K562 (cell line): ENCODE results near the gene C19orf12. TPM values are rescaled to one million over a fixed set of nuclear protein-coding genes. Genes with fewer than 3 reads are reported as not detected.
A peak's percentile ranks its signal among the peaks of the same experiment; 100 is the strongest.

Source experiments
- FOXJ3 ChIP-seq: sonication (generic); formaldehyde crosslinking; IDR thresholded peaks from 2 replicates; pipeline ENCODE4 v1.4.0; 2020; ENCODE audit warnings: mild to moderate bottlenecking, missing genetic modification reagents
- HMG20B ChIP-seq: fragments of 250-450 bp; sonication (Bioruptor Pico); IDR thresholded peaks from 2 replicates; pipeline ENCODE4 v1.5.0; 2021; ENCODE audit warnings: mild to moderate bottlenecking
- HNRNPL ChIP-seq: fragments of 200-400 bp; formaldehyde crosslinking; IDR thresholded peaks from 2 replicates; pipeline ENCODE4 v1.6.1; 2017; ENCODE audit warnings: low read depth, mild to moderate bottlenecking, low read length
- IRF2 ChIP-seq: sonication (generic); formaldehyde crosslinking; IDR thresholded peaks from 2 replicates; pipeline ENCODE4 v1.8.1; 2022; ENCODE audit warnings: mild to moderate bottlenecking, missing genetic modification reagents
- JUN ChIP-seq, 2 experiments: sonication (generic) in 1 of 2; formaldehyde crosslinking in 1 of 2; IDR thresholded peaks; 2 replicates each; pipeline versions ENCODE4 v1.6.1 to v1.8.0; 2012 to 2022; ENCODE audit warnings: borderline replicate concordance in 2 of 2, mild to moderate bottlenecking in 2 of 2, improper control_type of control experiment in 1 of 2, low read depth in 1 of 2, low read length in 1 of 2, missing genetic modification reagents in 1 of 2
- MAZ ChIP-seq, 2 experiments: fragments of 450-650 bp in 1 of 2; sonication (generic) in 1 of 2; formaldehyde crosslinking; IDR thresholded peaks in 1 of 2; conservative IDR thresholded peaks in 1 of 2; 2 replicates each; pipeline versions ENCODE4 v1.4.0 to v1.5.0; 2020; ENCODE audit warnings: mild to moderate bottlenecking in 1 of 2, missing genetic modification reagents in 1 of 2
- MCM5 ChIP-seq: fragments of 450-650 bp; IDR thresholded peaks from 2 replicates; pipeline ENCODE4 v1.6.1; 2016; ENCODE audit warnings: low read depth
- NFE2 ChIP-seq: IDR thresholded peaks from 2 replicates; pipeline ENCODE4 v1.6.1; 2014; ENCODE audit warnings: antibody characterized with exemption, low read depth
- NFIX ChIP-seq: fragments of 250-450 bp; sonication (Bioruptor Pico); IDR thresholded peaks from 2 replicates; pipeline ENCODE4 v1.4.0; 2020; ENCODE audit warnings: low read depth, mild to moderate bottlenecking, moderate library complexity
- POLR2B ChIP-seq: fragments of 450-650 bp; IDR thresholded peaks from 2 replicates; pipeline ENCODE4 v1.6.1; 2018; ENCODE audit warnings: low read depth; ENCODE audit not compliant: partially characterized antibody
- POLR3G ChIP-seq: IDR thresholded peaks from 2 replicates; pipeline ENCODE4 v1.6.1; 2011; ENCODE audit not compliant: insufficient read length, insufficient replicate concordance; ENCODE audit errors: extremely low read depth
- ZFPM2 ChIP-seq: fragments of 250-450 bp; sonication (Bioruptor Pico); IDR thresholded peaks from 2 replicates; pipeline ENCODE4 v1.5.1; 2022; ENCODE audit warnings: mild to moderate bottlenecking
- ZNF121 ChIP-seq: sonication (generic); formaldehyde crosslinking; conservative IDR thresholded peaks from 2 replicates; pipeline ENCODE4 v1.8.0; 2022; ENCODE audit warnings: missing genetic modification reagents
- ZNF140 ChIP-seq: fragments of 250-450 bp; sonication (Bioruptor Pico); IDR thresholded peaks from 2 replicates; pipeline ENCODE4 v1.8.0; 2021; ENCODE audit warnings: moderate library complexity, mild to moderate bottlenecking, inconsistent platforms
- ZNF445 ChIP-seq: fragments of 250-450 bp; sonication (Bioruptor Pico); IDR thresholded peaks from 2 replicates; pipeline ENCODE4 v1.4.0; 2020; ENCODE audit warnings: low read depth, mild to moderate bottlenecking, moderate library complexity
- ZNF551 ChIP-seq: fragments of 250-450 bp; sonication (Bioruptor Pico); IDR thresholded peaks from 2 replicates; pipeline ENCODE4 v1.5.0; 2021; ENCODE audit warnings: mild to moderate bottlenecking, moderate library complexity
- polyA plus RNA-seq, 8 experiments: library from polyadenylated mRNA; depleted of rRNA in 4 of 8; stranded (reverse) in 5 of 8; unstranded in 3 of 8; fragments of >200 nt; fragmentation: Nextera tagmentation in 2 of 8; fragmentation: Illumina TruSeq in 1 of 8; extraction: Ambion mirVana in 2 of 8; extraction: Trizol in 1 of 8; gene quantifications; 2 replicates each; pipeline versions ENCODE4 v1.2.1 to v1.2.3, GENCODE V29; 2011 to 2014; ENCODE audit warnings: inconsistent platforms in 1 of 8, missing spikeins in 1 of 8
- total RNA-seq, 7 experiments: library from RNA; depleted of rRNA in 6 of 7; stranded (reverse); fragments of >200 nt in 6 of 7; fragmentation: Illumina TruSeq in 2 of 7; extraction: Trizol in 2 of 7; gene quantifications; 2 replicates each; pipeline versions ENCODE4 v1.2.1 to v1.2.3, GENCODE V29; 2011 to 2021; ENCODE audit warnings: low replicate concordance in 1 of 7
- TF ChIP-seq, protein P1 (sequence below): sonication (generic); formaldehyde crosslinking; IDR thresholded peaks from 2 replicates; pipeline ENCODE4 v1.8.0; 2022; ENCODE audit warnings: mild to moderate bottlenecking, missing genetic modification reagents, borderline replicate concordance
- TF ChIP-seq, protein P2 (sequence below): sonication (generic); formaldehyde crosslinking; IDR thresholded peaks from 2 replicates; pipeline ENCODE4 v1.9.0; 2022; ENCODE audit warnings: mild to moderate bottlenecking, missing genetic modification reagents
- TF ChIP-seq, protein P3 (sequence below): sonication (generic); formaldehyde crosslinking; IDR thresholded peaks from 2 replicates; pipeline ENCODE4 v1.8.1; 2022; ENCODE audit warnings: missing genetic modification reagents
- TF ChIP-seq, protein P4 (sequence below): fragments of 250-450 bp; sonication (Bioruptor Pico); IDR thresholded peaks from 2 replicates; pipeline ENCODE4 v1.4.0; 2020; ENCODE audit warnings: mild to moderate bottlenecking, moderate library complexity
- TF ChIP-seq, protein P5 (sequence below): fragments of 450-650 bp; IDR thresholded peaks from 2 replicates; pipeline ENCODE4 v1.6.1; 2017; ENCODE audit warnings: antibody characterized with exemption

Gene C19orf12
- total and polyA plus RNA-seq, 9 of the 15 experiments (the other 6 are each of a cell fraction or from before 2014, with no cell fraction given) = 1.9 to 14.5 (median 10.2) TPM

DNA sequence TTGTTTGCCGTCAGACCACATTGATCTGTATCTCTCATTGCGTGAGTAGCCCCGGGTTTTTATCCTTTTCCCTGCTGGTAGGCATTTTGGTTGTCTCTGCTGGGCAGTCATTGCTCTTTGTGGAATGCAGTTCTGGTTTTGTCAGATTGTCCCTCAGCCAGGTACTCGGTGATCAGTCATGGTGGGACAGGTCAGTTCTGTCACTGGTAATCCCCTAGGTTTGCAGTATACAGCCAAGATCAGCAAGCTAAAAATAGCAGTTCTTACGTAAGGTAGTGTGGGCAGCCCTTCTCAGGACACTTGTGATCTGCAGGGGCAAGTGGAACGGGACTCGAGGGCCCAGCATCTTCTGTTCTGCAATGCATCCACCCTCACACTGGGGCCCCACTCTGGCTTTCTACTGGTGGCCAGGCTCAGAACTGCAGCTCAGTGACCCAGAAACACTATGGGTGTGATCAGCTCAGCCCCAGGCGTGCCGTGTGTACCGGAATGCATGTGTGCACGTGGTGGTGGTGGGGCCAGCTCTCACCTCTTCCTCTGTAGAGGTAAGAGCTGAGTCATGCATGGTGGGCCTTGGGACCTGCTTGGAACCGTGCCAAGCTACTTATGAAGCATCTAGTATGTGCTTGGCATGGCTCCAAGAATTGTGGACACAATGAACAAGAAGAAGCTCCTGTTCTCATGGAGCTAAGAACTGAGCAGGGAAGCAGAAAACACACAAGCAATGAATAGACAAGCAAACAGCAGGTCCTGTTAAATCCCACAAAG, 43.5 kb downstream of the C19orf12 start (continued):
- TF ChIP-seq, protein P1, sequence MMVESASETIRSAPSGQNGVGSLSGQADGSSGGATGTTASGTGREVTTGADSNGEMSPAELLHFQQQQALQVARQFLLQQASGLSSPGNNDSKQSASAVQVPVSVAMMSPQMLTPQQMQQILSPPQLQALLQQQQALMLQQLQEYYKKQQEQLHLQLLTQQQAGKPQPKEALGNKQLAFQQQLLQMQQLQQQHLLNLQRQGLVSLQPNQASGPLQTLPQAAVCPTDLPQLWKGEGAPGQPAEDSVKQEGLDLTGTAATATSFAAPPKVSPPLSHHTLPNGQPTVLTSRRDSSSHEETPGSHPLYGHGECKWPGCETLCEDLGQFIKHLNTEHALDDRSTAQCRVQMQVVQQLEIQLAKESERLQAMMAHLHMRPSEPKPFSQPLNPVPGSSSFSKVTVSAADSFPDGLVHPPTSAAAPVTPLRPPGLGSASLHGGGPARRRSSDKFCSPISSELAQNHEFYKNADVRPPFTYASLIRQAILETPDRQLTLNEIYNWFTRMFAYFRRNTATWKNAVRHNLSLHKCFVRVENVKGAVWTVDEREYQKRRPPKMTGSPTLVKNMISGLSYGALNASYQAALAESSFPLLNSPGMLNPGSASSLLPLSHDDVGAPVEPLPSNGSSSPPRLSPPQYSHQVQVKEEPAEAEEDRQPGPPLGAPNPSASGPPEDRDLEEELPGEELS (CRISPR knock-in tag) = no peak
- TF ChIP-seq HNRNPL (no peak), NFIX (CRISPR knock-in tag) (peak; percentile 72), ZNF121 (CRISPR knock-in tag) (no peak), ZFPM2 (no peak), HMG20B (CRISPR knock-in tag) (no peak), IRF2 (CRISPR knock-in tag) (no peak), ZNF445 (CRISPR knock-in tag) (no peak), JUN (IDR thresholded peaks at IDR 0.05; ENCODE audit: borderline replicate concordance, low read depth, low read length) (no peak), JUN (CRISPR knock-in tag; IDR thresholded peaks at IDR 0.05; ENCODE audit: borderline replicate concordance) (no peak), POLR3G (no peak), ZNF140 (CRISPR knock-in tag) (no peak), FOXJ3 (CRISPR knock-in tag) (no peak), ZNF551 (no peak), NFE2 (peak; percentile 75), MCM5 (no peak), MAZ (CRISPR knock-in tag; conservative IDR thresholded peaks at IDR 0.05 in 1 of 2, IDR thresholded peaks at IDR 0.05 in 1 of 2) (no peak), POLR2B (no peak)
- TF ChIP-seq, protein P2, sequence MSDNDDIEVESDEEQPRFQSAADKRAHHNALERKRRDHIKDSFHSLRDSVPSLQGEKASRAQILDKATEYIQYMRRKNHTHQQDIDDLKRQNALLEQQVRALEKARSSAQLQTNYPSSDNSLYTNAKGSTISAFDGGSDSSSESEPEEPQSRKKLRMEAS (CRISPR knock-in tag) = peak; percentile 91
- TF ChIP-seq, protein P3, sequence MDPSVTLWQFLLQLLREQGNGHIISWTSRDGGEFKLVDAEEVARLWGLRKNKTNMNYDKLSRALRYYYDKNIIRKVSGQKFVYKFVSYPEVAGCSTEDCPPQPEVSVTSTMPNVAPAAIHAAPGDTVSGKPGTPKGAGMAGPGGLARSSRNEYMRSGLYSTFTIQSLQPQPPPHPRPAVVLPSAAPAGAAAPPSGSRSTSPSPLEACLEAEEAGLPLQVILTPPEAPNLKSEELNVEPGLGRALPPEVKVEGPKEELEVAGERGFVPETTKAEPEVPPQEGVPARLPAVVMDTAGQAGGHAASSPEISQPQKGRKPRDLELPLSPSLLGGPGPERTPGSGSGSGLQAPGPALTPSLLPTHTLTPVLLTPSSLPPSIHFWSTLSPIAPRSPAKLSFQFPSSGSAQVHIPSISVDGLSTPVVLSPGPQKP (CRISPR knock-in tag) = no peak
- TF ChIP-seq, protein P4, sequence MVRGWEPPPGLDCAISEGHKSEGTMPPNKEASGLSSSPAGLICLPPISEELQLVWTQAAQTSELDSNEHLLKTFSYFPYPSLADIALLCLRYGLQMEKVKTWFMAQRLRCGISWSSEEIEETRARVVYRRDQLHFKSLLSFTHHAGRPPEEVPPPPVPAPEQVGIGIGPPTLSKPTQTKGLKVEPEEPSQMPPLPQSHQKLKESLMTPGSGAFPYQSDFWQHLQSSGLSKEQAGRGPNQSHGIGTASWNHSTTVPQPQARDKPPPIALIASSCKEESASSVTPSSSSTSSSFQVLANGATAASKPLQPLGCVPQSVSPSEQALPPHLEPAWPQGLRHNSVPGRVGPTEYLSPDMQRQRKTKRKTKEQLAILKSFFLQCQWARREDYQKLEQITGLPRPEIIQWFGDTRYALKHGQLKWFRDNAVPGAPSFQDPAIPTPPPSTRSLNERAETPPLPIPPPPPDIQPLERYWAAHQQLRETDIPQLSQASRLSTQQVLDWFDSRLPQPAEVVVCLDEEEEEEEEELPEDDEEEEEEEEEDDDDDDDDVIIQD = no peak
- TF ChIP-seq, protein P5, sequence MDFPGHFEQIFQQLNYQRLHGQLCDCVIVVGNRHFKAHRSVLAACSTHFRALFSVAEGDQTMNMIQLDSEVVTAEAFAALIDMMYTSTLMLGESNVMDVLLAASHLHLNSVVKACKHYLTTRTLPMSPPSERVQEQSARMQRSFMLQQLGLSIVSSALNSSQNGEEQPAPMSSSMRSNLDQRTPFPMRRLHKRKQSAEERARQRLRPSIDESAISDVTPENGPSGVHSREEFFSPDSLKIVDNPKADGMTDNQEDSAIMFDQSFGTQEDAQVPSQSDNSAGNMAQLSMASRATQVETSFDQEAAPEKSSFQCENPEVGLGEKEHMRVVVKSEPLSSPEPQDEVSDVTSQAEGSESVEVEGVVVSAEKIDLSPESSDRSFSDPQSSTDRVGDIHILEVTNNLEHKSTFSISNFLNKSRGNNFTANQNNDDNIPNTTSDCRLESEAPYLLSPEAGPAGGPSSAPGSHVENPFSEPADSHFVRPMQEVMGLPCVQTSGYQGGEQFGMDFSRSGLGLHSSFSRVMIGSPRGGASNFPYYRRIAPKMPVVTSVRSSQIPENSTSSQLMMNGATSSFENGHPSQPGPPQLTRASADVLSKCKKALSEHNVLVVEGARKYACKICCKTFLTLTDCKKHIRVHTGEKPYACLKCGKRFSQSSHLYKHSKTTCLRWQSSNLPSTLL = no peak
